Transverse colon (tissue), 4 donors: ENCODE data around the gene RPIA.

Source experiments
- POLR2A ChIP-seq: fragments of 450-650 bp; IDR thresholded peaks from one replicate; pipeline ENCODE4 v1.6.1; 2016; ENCODE audit warnings: antibody characterized with exemption, mild to moderate bottlenecking, moderate library complexity
- POLR2AphosphoS5 ChIP-seq, 3 donors: sonication (generic); formaldehyde crosslinking; IDR thresholded peaks; one replicate each; pipeline ENCODE4 v1.6.1; 2016; ENCODE audit warnings: antibody characterized with exemption in 3 of 3
- TF ChIP-seq, protein P1 (sequence below), 5 experiments: fragments of 200-600 bp in 3 of 5; fragments of 450-650 bp in 2 of 5; sonication (generic) in 3 of 5; IDR thresholded peaks; 1 replicate in 2 of 5; 2 replicates in 3 of 5; pipeline ENCODE4 v1.5.1; 2016 to 2017; ENCODE audit warnings: antibody characterized with exemption in 5 of 5, inconsistent platforms in 3 of 5, mild to moderate bottlenecking in 2 of 5, moderate library complexity in 1 of 5

DNA sequence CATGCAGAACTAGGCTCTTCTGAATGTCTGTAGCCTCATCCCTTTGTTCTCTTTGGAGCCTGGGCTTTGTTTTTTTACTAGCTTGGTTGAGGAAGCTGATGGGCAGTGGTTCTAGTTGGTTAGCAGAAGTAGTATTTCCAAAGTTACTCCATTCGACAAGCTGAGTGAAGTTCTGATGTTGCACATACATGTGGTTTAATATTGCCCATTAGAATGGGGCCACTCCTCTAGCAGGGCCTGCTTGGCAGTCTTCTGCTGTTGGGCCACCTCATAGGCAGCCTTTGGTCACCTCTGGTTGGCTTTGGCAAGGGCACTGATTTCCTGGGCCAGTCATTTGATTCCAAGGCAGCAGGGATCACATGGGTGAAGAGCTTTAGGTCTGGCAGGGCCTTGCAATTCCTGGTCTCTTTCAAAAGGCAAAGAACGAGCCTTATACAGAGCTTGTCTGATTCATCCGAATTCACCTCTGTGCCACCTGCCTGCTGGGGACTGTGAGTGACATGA, 2.5 kb downstream of the RPIA start:
- TF ChIP-seq, protein P1, sequence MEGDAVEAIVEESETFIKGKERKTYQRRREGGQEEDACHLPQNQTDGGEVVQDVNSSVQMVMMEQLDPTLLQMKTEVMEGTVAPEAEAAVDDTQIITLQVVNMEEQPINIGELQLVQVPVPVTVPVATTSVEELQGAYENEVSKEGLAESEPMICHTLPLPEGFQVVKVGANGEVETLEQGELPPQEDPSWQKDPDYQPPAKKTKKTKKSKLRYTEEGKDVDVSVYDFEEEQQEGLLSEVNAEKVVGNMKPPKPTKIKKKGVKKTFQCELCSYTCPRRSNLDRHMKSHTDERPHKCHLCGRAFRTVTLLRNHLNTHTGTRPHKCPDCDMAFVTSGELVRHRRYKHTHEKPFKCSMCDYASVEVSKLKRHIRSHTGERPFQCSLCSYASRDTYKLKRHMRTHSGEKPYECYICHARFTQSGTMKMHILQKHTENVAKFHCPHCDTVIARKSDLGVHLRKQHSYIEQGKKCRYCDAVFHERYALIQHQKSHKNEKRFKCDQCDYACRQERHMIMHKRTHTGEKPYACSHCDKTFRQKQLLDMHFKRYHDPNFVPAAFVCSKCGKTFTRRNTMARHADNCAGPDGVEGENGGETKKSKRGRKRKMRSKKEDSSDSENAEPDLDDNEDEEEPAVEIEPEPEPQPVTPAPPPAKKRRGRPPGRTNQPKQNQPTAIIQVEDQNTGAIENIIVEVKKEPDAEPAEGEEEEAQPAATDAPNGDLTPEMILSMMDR (IDR thresholded peaks at IDR 0.05): no peak
- no peak for TF ChIP-seq POLR2A
- no peak for TF ChIP-seq POLR2AphosphoS5 (IDR thresholded peaks at IDR 0.05)
